ENCODE results near the gene AMACR. TPM values are rescaled to one million over a fixed set of nuclear protein-coding genes. Genes with fewer than 3 reads are reported as not detected.
"Not testable (repeated sequence)": the region's sequence is repeated elsewhere in the genome, so short reads cannot be mapped to it uniquely, and the experiment has no call there.

Gene AMACR
- polyA plus RNA-seq, 1 donor from 2014 or later: 28.5 TPM

DNA sequence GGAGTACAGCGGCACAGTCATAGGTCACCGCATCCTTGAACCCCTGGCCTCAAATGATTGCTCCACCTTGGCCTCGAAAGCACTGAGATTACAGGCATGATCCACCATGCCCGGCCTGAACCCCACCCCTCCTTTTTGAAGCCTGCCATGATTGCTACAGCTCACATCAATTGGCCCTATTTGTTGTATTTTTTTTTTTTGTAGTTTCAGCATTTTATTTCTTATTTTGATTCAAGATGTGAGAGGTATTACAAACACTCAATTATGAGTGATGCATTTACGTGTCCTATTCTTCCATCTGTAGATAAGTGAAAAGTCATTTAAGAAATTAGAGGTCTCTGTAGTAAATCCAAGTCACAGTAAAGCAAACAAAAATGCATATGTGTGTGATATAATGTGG, 55.7 kb downstream of the AMACR start:
- H3K27ac ChIP-seq (ENCODE audit: low read length); H3K27me3 ChIP-seq (ENCODE audit: insufficient read depth, low read depth, low read length); H3K4me2 ChIP-seq (ENCODE audit: low read length); H3K36me3 ChIP-seq (ENCODE audit: insufficient read depth, low read length); H3F3A ChIP-seq (ENCODE audit: insufficient read depth, low read length, poor library complexity, severe bottlenecking); H3K9me3 ChIP-seq (ENCODE audit: low read length); H3K4me3 ChIP-seq (ENCODE audit: low read length); H3K9me2 ChIP-seq (ENCODE audit: insufficient read depth, low read length); H4K20me1 ChIP-seq (ENCODE audit: insufficient read depth); H3K9ac ChIP-seq (ENCODE audit: low read length); H2AFZ ChIP-seq (ENCODE audit: low read depth, low read length); H3K79me2 ChIP-seq (replicated peaks; ENCODE audit: insufficient read depth, low read length): not testable (repeated sequence)

DNA sequence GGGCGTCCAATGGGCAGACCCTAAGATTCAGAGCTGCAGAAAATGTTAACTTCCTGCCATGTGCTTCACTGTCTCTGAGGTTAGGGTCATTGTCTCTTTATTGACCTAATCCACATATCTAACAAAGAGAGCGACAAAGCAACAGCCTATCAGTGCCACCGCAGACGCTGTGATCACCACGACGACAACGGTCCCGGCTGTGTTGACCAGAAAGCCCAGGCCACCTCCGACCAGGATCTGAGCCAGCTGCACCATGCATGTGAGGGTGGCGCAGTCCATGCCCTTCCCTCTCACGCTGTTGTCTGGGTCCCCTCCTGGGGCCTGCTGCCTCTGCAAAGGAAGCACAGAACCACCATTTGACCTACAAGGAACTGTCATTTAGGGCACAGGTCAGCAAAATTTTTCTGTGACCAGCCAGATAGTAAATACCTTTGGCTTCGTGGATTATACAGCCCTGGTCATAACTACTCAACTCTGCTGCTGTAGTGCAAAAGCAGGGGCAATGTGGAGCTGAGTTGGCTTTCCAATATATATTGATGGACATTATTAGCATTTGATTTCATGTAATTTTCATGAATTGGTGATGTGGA, 63.2 kb downstream of the AMACR start:
- Histone ChIP-seq H3K79me2 (replicated peaks; ENCODE audit: insufficient read depth, low read length) (no peaks in the 10 kb centered on the region), H3K27me3 (ENCODE audit: insufficient read depth, low read depth, low read length) (no peaks in the 10 kb centered on the region), H3K9ac (ENCODE audit: low read length) (no peak overlapping the region), H3K9me2 (ENCODE audit: insufficient read depth, low read length) (no peaks in the 10 kb centered on the region), H3K4me3 (ENCODE audit: low read length) (no peak overlapping the region), H3K27ac (ENCODE audit: low read length) (no peak overlapping the region), H3K4me2 (ENCODE audit: low read length) (no peak overlapping the region), H2AFZ (ENCODE audit: low read depth, low read length) (no peak overlapping the region), H3K9me3 (ENCODE audit: low read length) (no peaks in the 10 kb centered on the region), H3K36me3 (ENCODE audit: insufficient read depth, low read length) (no peaks in the 10 kb centered on the region), H3F3A (ENCODE audit: insufficient read depth, low read length, poor library complexity, severe bottlenecking) (no peaks in the 10 kb centered on the region), H4K20me1 (ENCODE audit: insufficient read depth) (no peaks in the 10 kb centered on the region)
- TF ChIP-seq EZH2 (IDR thresholded peaks at IDR 0.05; ENCODE audit: borderline replicate concordance, insufficient read depth, low read length, poor library complexity, severe bottlenecking): no peak
- no peak for TF ChIP-seq SMC3 (conservative IDR thresholded peaks at IDR 0.05; ENCODE audit: poor library complexity)
- TF ChIP-seq, protein P1, sequence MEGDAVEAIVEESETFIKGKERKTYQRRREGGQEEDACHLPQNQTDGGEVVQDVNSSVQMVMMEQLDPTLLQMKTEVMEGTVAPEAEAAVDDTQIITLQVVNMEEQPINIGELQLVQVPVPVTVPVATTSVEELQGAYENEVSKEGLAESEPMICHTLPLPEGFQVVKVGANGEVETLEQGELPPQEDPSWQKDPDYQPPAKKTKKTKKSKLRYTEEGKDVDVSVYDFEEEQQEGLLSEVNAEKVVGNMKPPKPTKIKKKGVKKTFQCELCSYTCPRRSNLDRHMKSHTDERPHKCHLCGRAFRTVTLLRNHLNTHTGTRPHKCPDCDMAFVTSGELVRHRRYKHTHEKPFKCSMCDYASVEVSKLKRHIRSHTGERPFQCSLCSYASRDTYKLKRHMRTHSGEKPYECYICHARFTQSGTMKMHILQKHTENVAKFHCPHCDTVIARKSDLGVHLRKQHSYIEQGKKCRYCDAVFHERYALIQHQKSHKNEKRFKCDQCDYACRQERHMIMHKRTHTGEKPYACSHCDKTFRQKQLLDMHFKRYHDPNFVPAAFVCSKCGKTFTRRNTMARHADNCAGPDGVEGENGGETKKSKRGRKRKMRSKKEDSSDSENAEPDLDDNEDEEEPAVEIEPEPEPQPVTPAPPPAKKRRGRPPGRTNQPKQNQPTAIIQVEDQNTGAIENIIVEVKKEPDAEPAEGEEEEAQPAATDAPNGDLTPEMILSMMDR (IDR thresholded peaks at IDR 0.05; ENCODE audit: poor library complexity, severe bottlenecking): no peak
- no peak for TF ChIP-seq MXI1 (conservative IDR thresholded peaks at IDR 0.05; ENCODE audit: poor library complexity, severe bottlenecking)
- no peak for TF ChIP-seq EP300 (conservative IDR thresholded peaks at IDR 0.05; ENCODE audit: poor library complexity, severe bottlenecking)
- no peak for TF ChIP-seq TAF1 (IDR thresholded peaks at IDR 0.05; ENCODE audit: low read depth)
- no peak for TF ChIP-seq POLR2AphosphoS5 (IDR thresholded peaks at IDR 0.05)
- TF ChIP-seq, protein P2, sequence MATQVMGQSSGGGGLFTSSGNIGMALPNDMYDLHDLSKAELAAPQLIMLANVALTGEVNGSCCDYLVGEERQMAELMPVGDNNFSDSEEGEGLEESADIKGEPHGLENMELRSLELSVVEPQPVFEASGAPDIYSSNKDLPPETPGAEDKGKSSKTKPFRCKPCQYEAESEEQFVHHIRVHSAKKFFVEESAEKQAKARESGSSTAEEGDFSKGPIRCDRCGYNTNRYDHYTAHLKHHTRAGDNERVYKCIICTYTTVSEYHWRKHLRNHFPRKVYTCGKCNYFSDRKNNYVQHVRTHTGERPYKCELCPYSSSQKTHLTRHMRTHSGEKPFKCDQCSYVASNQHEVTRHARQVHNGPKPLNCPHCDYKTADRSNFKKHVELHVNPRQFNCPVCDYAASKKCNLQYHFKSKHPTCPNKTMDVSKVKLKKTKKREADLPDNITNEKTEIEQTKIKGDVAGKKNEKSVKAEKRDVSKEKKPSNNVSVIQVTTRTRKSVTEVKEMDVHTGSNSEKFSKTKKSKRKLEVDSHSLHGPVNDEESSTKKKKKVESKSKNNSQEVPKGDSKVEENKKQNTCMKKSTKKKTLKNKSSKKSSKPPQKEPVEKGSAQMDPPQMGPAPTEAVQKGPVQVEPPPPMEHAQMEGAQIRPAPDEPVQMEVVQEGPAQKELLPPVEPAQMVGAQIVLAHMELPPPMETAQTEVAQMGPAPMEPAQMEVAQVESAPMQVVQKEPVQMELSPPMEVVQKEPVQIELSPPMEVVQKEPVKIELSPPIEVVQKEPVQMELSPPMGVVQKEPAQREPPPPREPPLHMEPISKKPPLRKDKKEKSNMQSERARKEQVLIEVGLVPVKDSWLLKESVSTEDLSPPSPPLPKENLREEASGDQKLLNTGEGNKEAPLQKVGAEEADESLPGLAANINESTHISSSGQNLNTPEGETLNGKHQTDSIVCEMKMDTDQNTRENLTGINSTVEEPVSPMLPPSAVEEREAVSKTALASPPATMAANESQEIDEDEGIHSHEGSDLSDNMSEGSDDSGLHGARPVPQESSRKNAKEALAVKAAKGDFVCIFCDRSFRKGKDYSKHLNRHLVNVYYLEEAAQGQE (IDR thresholded peaks at IDR 0.05; ENCODE audit: borderline replicate concordance): no peak
- no peak for TF ChIP-seq RAD21 (conservative IDR thresholded peaks at IDR 0.05)

DNA sequence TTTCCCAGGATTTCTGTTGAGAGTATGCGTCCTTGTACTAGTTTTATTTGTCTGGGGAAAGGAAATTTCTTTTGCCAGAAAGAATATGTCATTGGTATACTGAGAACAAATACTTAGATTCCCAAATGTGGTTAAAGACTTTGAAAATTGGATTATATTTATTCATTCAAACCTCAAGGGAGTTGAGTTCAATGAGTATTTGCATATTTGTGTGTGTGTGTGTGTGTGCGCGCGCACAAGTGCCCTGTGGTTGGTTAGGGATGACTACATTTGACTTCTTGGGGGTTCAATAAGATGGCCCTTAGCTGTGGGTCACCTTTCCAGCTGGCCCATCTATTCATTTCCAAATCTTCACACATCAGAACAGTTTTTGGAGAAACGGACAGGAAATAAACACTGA, 66.8 kb downstream of the AMACR start:
- H4K20me1 ChIP-seq (ENCODE audit: insufficient read depth): no peaks in the 10 kb centered on the region
- H3K36me3 ChIP-seq (ENCODE audit: insufficient read depth, low read length): no peaks in the 10 kb centered on the region
- H3K9me2 ChIP-seq (ENCODE audit: insufficient read depth, low read length): no peaks in the 10 kb centered on the region
- peaks cover 11% of the 10 kb centered on the region for H3K27me3 ChIP-seq (ENCODE audit: insufficient read depth, low read depth, low read length)
- H3K9ac ChIP-seq (ENCODE audit: low read length): no peak overlapping the region
- no peak overlapping the region for H3K4me2 ChIP-seq (ENCODE audit: low read length)
- no peaks in the 10 kb centered on the region for H3K79me2 ChIP-seq (replicated peaks; ENCODE audit: insufficient read depth, low read length)
- no peak overlapping the region for H3K27ac ChIP-seq (ENCODE audit: low read length)
- no peak overlapping the region for H3K4me3 ChIP-seq (ENCODE audit: low read length)
- no peaks in the 10 kb centered on the region for H3K9me3 ChIP-seq (ENCODE audit: low read length)
- H3F3A ChIP-seq (ENCODE audit: insufficient read depth, low read length, poor library complexity, severe bottlenecking): no peaks in the 10 kb centered on the region
- no peak for TF ChIP-seq POLR2AphosphoS5 (IDR thresholded peaks at IDR 0.05)
- no peak for TF ChIP-seq TAF1 (IDR thresholded peaks at IDR 0.05; ENCODE audit: low read depth)
- no peak for TF ChIP-seq MXI1 (conservative IDR thresholded peaks at IDR 0.05; ENCODE audit: poor library complexity, severe bottlenecking)
- TF ChIP-seq EZH2 (IDR thresholded peaks at IDR 0.05; ENCODE audit: borderline replicate concordance, insufficient read depth, low read length, poor library complexity, severe bottlenecking): no peak
- TF ChIP-seq, protein P1 (IDR thresholded peaks at IDR 0.05; ENCODE audit: poor library complexity, severe bottlenecking): no peak
- TF ChIP-seq, protein P2 (IDR thresholded peaks at IDR 0.05; ENCODE audit: borderline replicate concordance): no peak
- TF ChIP-seq SMC3 (conservative IDR thresholded peaks at IDR 0.05; ENCODE audit: poor library complexity): no peak
- TF ChIP-seq RAD21 (conservative IDR thresholded peaks at IDR 0.05): no peak
- TF ChIP-seq EP300 (conservative IDR thresholded peaks at IDR 0.05; ENCODE audit: poor library complexity, severe bottlenecking): no peak
- no peak overlapping the region for H2AFZ ChIP-seq (ENCODE audit: low read depth, low read length)
